Neural crest cell (in vitro differentiated cells): ENCODE results near the gene SUMO3. TPM values are rescaled to one million over a fixed set of nuclear protein-coding genes. Genes with fewer than 3 reads are reported as not detected.

Experiments
- DNase-seq: peaks from one replicate; pipeline ENCODE4 v3.0.0; 2021; ENCODE audit warnings: low read depth, mixed read lengths, low spot score
- H3K27ac Mint-ChIP-seq: one replicate; pipeline ENCODE4 v1.8.0; 2021; ENCODE audit warnings: mild to moderate bottlenecking, mixed read lengths; ENCODE audit not compliant: unreplicated experiment
- H3K27me3 Mint-ChIP-seq: 2 replicates; pipeline ENCODE4 v1.8.0; 2021; ENCODE audit warnings: low read depth, mild to moderate bottlenecking, mixed read lengths
- H3K36me3 Mint-ChIP-seq: 2 replicates; pipeline ENCODE4 v1.8.0; 2021; ENCODE audit warnings: low read depth, mild to moderate bottlenecking, mixed read lengths
- H3K4me1 Mint-ChIP-seq: 2 replicates; pipeline ENCODE4 v1.8.0; 2021; ENCODE audit warnings: mixed read lengths
- H3K4me3 Mint-ChIP-seq: one replicate; pipeline ENCODE4 v1.8.0; 2021; ENCODE audit warnings: mild to moderate bottlenecking, mixed read lengths
- H3K9me3 Mint-ChIP-seq: 2 replicates; pipeline ENCODE4 v1.8.0; 2021; ENCODE audit warnings: mixed read lengths
- CTCF ChIP-seq: fragments of 200-600 bp; sonication (generic); conservative IDR thresholded peaks from 2 replicates; pipeline ENCODE4 v1.5.0; 2021; ENCODE audit warnings: antibody characterized with exemption, mild to moderate bottlenecking
- total RNA-seq: library from RNA; stranded (reverse); gene quantifications from 2 replicates; pipeline ENCODE4 v1.2.1, GENCODE V29; 2021

SUMO3 gene
- total RNA-seq, 1 donor from 2014 or later, result 97.7 TPM

GRCh38 chr21:44854664-44855446 is 37.0 kb upstream of the SUMO3 start:
- H3K36me3 Mint-ChIP-seq, result peaks cover 9% of the 10 kb centered on the region
- no peaks in the 10 kb centered on the region for H3K9me3 Mint-ChIP-seq
- H3K27ac Mint-ChIP-seq, result no peak overlapping the region
- H3K4me1 Mint-ChIP-seq, result no peaks in the 10 kb centered on the region
- no peak for DNase-seq
- no peaks in the 10 kb centered on the region for H3K27me3 Mint-ChIP-seq
- no peak overlapping the region for H3K4me3 Mint-ChIP-seq
- no peak for TF ChIP-seq CTCF

GRCh38 chr21:44854391-44854663 is 36.5 kb upstream of the SUMO3 start:
- H3K27ac Mint-ChIP-seq, result no peak overlapping the region
- peaks cover 9% of the 10 kb centered on the region for H3K36me3 Mint-ChIP-seq
- no peaks in the 10 kb centered on the region for H3K27me3 Mint-ChIP-seq
- no peak overlapping the region for H3K4me3 Mint-ChIP-seq
- H3K4me1 Mint-ChIP-seq, result no peaks in the 10 kb centered on the region
- DNase-seq, result no peak
- no peak for TF ChIP-seq CTCF
- no peaks in the 10 kb centered on the region for H3K9me3 Mint-ChIP-seq

- DNase-seq, result no peak
- H3K36me3 Mint-ChIP-seq, result peaks cover 9% of the 10 kb centered on the region
- H3K27ac Mint-ChIP-seq, result no peak overlapping the region
- no peak overlapping the region for H3K4me3 Mint-ChIP-seq
- H3K4me1 Mint-ChIP-seq, result no peaks in the 10 kb centered on the region
- no peaks in the 10 kb centered on the region for H3K9me3 Mint-ChIP-seq
- H3K27me3 Mint-ChIP-seq, result no peaks in the 10 kb centered on the region
- TF ChIP-seq CTCF, result no peak
These were observed 35.9 kb upstream of the SUMO3 start for GRCh38 chr21:44853601-44854390.

GRCh38 chr21:44850905-44851657 is 33.2 kb upstream of the SUMO3 start:
- Mint-ChIP-seq H3K27ac (no peak overlapping the region), H3K4me3 (no peak overlapping the region), H3K36me3 (peaks cover 8% of the 10 kb centered on the region), H3K4me1 (peaks cover 6% of the 10 kb centered on the region), H3K27me3 (no peaks in the 10 kb centered on the region), H3K9me3 (no peaks in the 10 kb centered on the region)
- no peak for DNase-seq
- no peak for TF ChIP-seq CTCF

GRCh38 chr21:44850208-44850800 is 32.4 kb upstream of the SUMO3 start:
- no peak overlapping the region for H3K27ac Mint-ChIP-seq
- no peak for TF ChIP-seq CTCF
- no peaks in the 10 kb centered on the region for H3K27me3 Mint-ChIP-seq
- H3K4me1 Mint-ChIP-seq, result peaks cover 8% of the 10 kb centered on the region
- peaks cover 5% of the 10 kb centered on the region for H3K36me3 Mint-ChIP-seq
- DNase-seq, result no peak
- H3K9me3 Mint-ChIP-seq, result no peaks in the 10 kb centered on the region
- no peak overlapping the region for H3K4me3 Mint-ChIP-seq
